Uterus (tissue), 2 donors: ENCODE data around the gene ITIH1.

Experiments used
- POLR2A ChIP-seq, 2 donors: fragments of 450-650 bp; IDR thresholded peaks; one replicate each; pipeline ENCODE4 v1.6.1; 2016; ENCODE audit warnings: antibody characterized with exemption in 2 of 2, mild to moderate bottlenecking in 1 of 2, moderate library complexity in 1 of 2
- TF ChIP-seq, protein P1 (sequence below), 4 experiments: fragments of 200-600 bp in 2 of 4; fragments of 450-650 bp in 2 of 4; sonication (generic) in 2 of 4; IDR thresholded peaks; one replicate each; pipeline ENCODE4 v1.5.1; 2016 to 2019; ENCODE audit warnings: antibody characterized with exemption in 4 of 4, mild to moderate bottlenecking in 2 of 4, moderate library complexity in 1 of 4

DNA sequence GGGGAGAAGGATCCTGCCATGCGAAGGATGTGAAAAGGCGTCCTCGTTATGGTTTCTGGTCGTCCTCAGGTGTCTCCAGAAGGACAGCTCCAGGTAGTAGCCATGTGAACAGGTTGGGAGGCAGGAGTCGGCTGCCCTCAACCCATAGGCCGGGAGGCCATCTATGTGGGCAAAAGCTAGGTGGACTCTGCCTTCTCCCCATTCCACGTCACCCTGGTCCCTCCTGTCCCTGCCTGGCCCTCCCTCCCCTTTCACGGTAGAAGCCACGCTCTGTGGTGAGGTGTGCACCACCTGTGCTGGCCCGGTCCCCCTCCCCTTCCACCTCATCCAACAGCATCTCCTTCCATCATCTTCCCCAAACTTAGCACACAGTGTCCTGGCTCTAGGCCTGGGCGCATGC, 33.5 kb downstream of the ITIH1 start:
- TF ChIP-seq, protein P1, sequence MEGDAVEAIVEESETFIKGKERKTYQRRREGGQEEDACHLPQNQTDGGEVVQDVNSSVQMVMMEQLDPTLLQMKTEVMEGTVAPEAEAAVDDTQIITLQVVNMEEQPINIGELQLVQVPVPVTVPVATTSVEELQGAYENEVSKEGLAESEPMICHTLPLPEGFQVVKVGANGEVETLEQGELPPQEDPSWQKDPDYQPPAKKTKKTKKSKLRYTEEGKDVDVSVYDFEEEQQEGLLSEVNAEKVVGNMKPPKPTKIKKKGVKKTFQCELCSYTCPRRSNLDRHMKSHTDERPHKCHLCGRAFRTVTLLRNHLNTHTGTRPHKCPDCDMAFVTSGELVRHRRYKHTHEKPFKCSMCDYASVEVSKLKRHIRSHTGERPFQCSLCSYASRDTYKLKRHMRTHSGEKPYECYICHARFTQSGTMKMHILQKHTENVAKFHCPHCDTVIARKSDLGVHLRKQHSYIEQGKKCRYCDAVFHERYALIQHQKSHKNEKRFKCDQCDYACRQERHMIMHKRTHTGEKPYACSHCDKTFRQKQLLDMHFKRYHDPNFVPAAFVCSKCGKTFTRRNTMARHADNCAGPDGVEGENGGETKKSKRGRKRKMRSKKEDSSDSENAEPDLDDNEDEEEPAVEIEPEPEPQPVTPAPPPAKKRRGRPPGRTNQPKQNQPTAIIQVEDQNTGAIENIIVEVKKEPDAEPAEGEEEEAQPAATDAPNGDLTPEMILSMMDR (IDR thresholded peaks at IDR 0.05) = no peak
- no peak for TF ChIP-seq POLR2A (IDR thresholded peaks at IDR 0.05)
